ENCODE measurements around the gene TUFM.

TUFM gene

DNA sequence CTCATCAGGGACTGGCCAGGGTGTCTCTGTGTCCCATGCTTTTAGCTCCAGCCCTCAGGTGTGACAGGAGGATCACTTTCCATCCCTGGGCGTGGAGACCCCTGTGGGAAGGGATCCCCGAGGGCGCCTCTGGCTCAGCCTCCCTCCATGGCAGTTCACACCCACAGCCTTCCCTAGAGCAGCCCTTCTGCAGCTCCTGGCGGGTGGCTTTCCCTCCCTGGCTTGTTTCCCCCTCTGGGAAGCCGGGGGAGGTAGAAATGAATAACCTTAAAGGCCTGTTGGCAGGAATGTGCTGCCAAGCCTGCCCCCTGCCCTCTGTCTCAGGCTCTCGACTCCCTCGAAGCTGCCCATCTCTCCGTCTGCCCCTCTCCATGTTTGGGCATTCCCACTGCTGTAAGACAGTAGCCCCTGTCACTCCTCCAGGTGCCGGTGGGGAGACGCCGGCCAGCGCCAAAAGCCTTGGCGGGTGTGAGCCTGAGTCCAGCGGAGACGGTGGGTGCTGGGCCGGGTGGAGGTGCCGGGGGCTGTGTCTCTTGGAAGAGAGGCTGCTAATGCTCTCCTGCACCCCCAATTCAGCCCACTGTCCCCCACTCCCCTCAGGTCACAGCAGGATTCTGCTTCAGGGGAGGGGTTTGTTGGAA, 30.0 kb upstream of the TUFM start:
- DNase-seq, result no peak
- H3K4me3 Mint-ChIP-seq, result no peak overlapping the region
- no peaks in the 10 kb centered on the region for H3K9me3 Mint-ChIP-seq
- TF ChIP-seq, protein P1, sequence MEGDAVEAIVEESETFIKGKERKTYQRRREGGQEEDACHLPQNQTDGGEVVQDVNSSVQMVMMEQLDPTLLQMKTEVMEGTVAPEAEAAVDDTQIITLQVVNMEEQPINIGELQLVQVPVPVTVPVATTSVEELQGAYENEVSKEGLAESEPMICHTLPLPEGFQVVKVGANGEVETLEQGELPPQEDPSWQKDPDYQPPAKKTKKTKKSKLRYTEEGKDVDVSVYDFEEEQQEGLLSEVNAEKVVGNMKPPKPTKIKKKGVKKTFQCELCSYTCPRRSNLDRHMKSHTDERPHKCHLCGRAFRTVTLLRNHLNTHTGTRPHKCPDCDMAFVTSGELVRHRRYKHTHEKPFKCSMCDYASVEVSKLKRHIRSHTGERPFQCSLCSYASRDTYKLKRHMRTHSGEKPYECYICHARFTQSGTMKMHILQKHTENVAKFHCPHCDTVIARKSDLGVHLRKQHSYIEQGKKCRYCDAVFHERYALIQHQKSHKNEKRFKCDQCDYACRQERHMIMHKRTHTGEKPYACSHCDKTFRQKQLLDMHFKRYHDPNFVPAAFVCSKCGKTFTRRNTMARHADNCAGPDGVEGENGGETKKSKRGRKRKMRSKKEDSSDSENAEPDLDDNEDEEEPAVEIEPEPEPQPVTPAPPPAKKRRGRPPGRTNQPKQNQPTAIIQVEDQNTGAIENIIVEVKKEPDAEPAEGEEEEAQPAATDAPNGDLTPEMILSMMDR (IDR thresholded peaks at IDR 0.05), result no peak
- H3K4me1 Mint-ChIP-seq, result peaks cover 54% of the 10 kb centered on the region
- peak overlapping the region; percentile 95 for H3K27ac Mint-ChIP-seq
- peaks cover 7% of the 10 kb centered on the region for H3K27me3 Mint-ChIP-seq (ENCODE audit: low read depth, poor library complexity)
- peaks cover 11% of the 10 kb centered on the region for H3K36me3 Mint-ChIP-seq (ENCODE audit: low read depth)

DNA sequence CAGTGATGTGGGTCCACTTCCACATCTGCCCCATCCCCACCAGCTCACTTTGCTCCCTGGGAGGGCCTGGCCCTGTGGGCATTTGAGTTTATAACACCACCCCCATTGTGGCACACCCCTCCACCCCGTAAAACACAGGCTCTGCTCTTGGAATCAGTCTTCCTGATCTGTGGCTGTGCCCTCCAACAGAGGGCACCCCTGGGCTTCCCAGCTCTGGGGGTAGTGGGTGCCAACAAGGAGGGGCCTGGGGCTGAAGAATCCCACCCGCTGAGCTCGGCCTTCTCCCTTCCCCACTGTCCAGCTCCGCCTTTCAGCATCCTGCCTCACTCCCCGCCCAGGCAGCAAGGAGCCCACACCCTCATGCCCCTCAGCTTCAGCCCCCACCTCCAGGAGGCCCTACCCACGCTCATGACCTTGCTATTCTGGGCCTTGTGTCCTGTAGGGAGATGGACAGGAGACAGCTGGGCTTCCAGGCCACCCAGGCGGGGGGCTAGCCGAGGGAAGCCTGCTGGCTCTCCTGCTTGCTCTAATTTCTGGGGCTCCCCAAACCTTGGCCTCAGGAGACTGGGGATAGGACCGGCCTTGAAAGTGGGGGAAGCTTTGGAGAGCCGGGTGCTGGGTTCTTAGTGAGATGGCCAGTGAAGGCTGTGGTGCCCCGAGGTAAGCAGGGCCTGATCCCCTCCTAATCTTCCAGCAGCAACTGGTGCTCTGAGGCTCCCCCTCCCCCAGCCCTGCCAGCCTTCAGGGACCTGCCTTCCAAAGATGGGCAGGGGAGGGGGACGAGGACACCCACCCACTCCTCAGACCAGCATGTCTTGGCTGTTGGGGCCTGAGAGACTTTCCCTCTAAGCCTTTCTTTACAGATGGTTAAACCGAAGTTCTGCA, 29.2 kb upstream of the TUFM start:
- TF ChIP-seq, protein P1 (IDR thresholded peaks at IDR 0.05), result no peak
- H3K9me3 Mint-ChIP-seq, result no peaks in the 10 kb centered on the region
- peaks cover 16% of the 10 kb centered on the region for H3K36me3 Mint-ChIP-seq (ENCODE audit: low read depth)
- H3K27me3 Mint-ChIP-seq (ENCODE audit: low read depth, poor library complexity), result peaks cover 7% of the 10 kb centered on the region
- peaks cover 46% of the 10 kb centered on the region for H3K4me1 Mint-ChIP-seq
- no peak for DNase-seq
- peak overlapping the region; percentile 57 for H3K27ac Mint-ChIP-seq
- H3K4me3 Mint-ChIP-seq, result no peak overlapping the region

DNA sequence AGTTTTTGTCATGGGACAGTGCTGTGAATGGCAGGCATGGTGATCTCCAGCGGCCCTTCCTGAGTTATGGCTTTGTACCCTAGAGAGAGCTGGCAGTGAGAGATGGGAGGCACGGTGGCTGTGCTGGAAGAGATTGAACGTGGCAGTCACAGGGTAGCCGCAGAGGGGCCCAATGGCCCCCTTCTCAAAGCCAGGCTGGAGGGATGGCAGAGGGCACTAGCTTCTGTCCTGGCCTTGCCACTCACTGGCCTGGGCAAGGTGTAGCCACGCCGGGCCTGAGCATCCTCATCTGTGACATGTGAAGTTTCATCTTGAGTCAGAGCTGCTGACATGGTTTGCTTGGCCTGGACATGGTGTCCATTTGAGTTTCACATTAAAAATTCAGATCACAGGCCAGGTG, 28.3 kb upstream of the TUFM start:
- Mint-ChIP-seq H3K4me1 (peaks cover 42% of the 10 kb centered on the region), H3K27me3 (ENCODE audit: low read depth, poor library complexity) (peaks cover 7% of the 10 kb centered on the region), H3K9me3 (no peaks in the 10 kb centered on the region), H3K4me3 (no peak overlapping the region), H3K27ac (no peak overlapping the region), H3K36me3 (ENCODE audit: low read depth) (peaks cover 25% of the 10 kb centered on the region)
- TF ChIP-seq, protein P1 (IDR thresholded peaks at IDR 0.05), result no peak
- DNase-seq, result no peak

DNA sequence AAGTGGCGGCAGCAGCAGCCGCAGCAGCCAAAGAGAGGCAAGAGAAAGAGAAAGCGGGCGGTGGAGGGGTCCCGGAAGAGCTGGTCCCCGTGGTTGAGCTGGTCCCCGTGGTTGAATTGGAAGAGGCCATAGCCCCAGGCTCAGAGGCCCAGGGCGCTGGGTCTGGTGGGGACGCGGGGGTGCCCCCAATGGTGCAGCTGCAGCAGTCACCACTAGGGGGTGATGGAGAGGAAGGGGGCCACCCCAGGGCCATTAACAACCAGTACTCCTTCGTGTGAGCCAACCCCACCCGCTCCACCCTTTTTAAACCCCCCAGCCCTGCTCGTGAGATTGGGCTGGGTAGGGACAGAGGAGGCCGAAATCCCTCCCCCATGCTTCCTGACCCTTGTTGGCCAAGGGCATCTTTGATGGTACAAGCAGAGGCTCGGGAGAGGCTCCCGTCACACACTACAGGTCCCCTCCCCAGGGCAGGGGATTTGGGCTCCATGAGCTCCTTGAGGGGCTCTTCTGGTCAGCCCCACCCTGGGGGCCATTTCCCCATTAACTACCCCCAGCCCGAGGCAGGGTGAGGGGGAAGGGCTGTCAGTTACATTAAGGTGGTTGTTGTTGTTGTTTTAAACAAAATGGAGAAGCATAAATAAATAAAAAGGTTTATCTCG, 27.5 kb upstream of the TUFM start:
- TF ChIP-seq, protein P1 (IDR thresholded peaks at IDR 0.05), result peak; percentile 50
- H3K27ac Mint-ChIP-seq, result no peak overlapping the region
- H3K4me1 Mint-ChIP-seq, result peaks cover 34% of the 10 kb centered on the region
- no peaks in the 10 kb centered on the region for H3K9me3 Mint-ChIP-seq
- no peak overlapping the region for H3K4me3 Mint-ChIP-seq
- H3K27me3 Mint-ChIP-seq (ENCODE audit: low read depth, poor library complexity), result peaks cover 7% of the 10 kb centered on the region
- peaks cover 33% of the 10 kb centered on the region for H3K36me3 Mint-ChIP-seq (ENCODE audit: low read depth)
- DNase-seq, result peak; percentile 40

DNA sequence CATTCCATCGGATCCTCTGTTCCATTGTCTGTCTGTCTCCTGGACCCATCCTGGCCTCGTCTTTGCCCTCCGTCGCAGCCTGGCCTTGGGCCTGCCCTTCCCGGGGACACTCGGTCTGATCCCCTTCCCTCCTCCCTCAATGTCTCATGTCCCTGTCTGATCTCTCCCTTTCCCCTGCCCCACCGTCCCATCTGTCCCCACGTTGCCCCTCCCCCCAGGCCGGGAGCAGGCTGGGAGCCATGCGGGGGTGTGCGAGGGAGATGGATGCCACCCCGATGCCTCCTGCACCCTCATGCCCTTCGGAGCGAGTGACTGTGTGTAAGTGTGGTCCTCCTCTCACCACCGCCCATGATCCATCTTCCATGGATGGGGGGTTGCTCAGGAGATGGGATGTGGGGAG, 26.8 kb upstream of the TUFM start:
- Mint-ChIP-seq H3K4me1 (peaks cover 27% of the 10 kb centered on the region), H3K4me3 (no peak overlapping the region), H3K27me3 (ENCODE audit: low read depth, poor library complexity) (peaks cover 4% of the 10 kb centered on the region), H3K9me3 (no peaks in the 10 kb centered on the region), H3K36me3 (ENCODE audit: low read depth) (peaks cover 34% of the 10 kb centered on the region), H3K27ac (no peak overlapping the region)
- TF ChIP-seq, protein P1 (IDR thresholded peaks at IDR 0.05), result no peak
- no peak for DNase-seq
